SU-DHL-6 (cell line): ENCODE measurements around the gene HAPSTR1.

Experiments used
- H2AFZ ChIP-seq: fragments of 200-600 bp; sonication (generic); 2 replicates; pipeline ENCODE4 v1.6.1; 2014; ENCODE audit warnings: low read depth, mild to moderate bottlenecking, moderate library complexity, mixed read lengths, antibody characterized with exemption, low read length; ENCODE audit not compliant: severe bottlenecking
- H3F3A ChIP-seq: fragments of 200-600 bp; shearing (Covaris generic); 2 replicates; pipeline ENCODE4 v1.6.0; 2016; ENCODE audit warnings: antibody characterized with exemption, mild to moderate bottlenecking; ENCODE audit not compliant: insufficient read depth
- H3K27ac ChIP-seq: fragments of 200-600 bp; sonication (generic); 2 replicates; pipeline ENCODE4 v1.5.1; 2016; ENCODE audit warnings: low read depth, mild to moderate bottlenecking, low read length, moderate library complexity, mixed read lengths
- H3K27me3 ChIP-seq: fragments of 200-600 bp; sonication (generic), shearing (Covaris generic); 2 replicates; pipeline ENCODE4 v1.6.0; 2014; ENCODE audit warnings: mild to moderate bottlenecking, low read length
- H3K36me3 ChIP-seq: fragments of 200-600 bp; sonication (generic); 2 replicates; pipeline ENCODE4 v1.6.1; 2014; ENCODE audit warnings: mild to moderate bottlenecking, low read length, mixed read lengths
- H3K4me2 ChIP-seq: fragments of 300-600, 200-600 bp; shearing (Covaris generic), sonication (generic); 2 replicates; pipeline ENCODE4 v1.6.0; 2014; ENCODE audit warnings: low read length, low read depth, mild to moderate bottlenecking; ENCODE audit not compliant: poor library complexity, severe bottlenecking
- H3K4me3 ChIP-seq: fragments of 200-600 bp; sonication (generic); 2 replicates; pipeline ENCODE4 v1.5.1; 2014; ENCODE audit warnings: antibody characterized with exemption, low read length, mild to moderate bottlenecking, mixed read lengths; ENCODE audit not compliant: insufficient read depth, poor library complexity, severe bottlenecking
- H3K79me2 ChIP-seq: fragments of 200-600 bp; sonication (generic); 2 replicates; pipeline ENCODE4 v1.6.1; 2014; ENCODE audit warnings: mild to moderate bottlenecking, low read length, moderate library complexity; ENCODE audit not compliant: insufficient read depth
- H3K9ac ChIP-seq: fragments of 200-600 bp; sonication (generic); 2 replicates; pipeline ENCODE4 v1.7.0; 2014; ENCODE audit warnings: mild to moderate bottlenecking, low read length
- H3K9me2 ChIP-seq: fragments of 200-600 bp; sonication (generic); replicated peaks from 2 replicates; pipeline ENCODE4 v1.6.1; 2014; ENCODE audit warnings: low read length; ENCODE audit not compliant: insufficient read depth
- H3K9me3 ChIP-seq: fragments of 200-600 bp; sonication (generic); 2 replicates; pipeline ENCODE4 v1.6.1; 2014; ENCODE audit warnings: low read length, mixed read lengths; ENCODE audit not compliant: insufficient read depth
- H4K20me1 ChIP-seq: fragments of 200-600 bp; sonication (generic); 2 replicates; pipeline ENCODE4 v1.6.1; 2014; ENCODE audit warnings: low read depth, mild to moderate bottlenecking, antibody characterized with exemption, low read length, moderate library complexity, mixed read lengths
- EZH2phosphoT487 ChIP-seq: fragments of 200-600 bp; sonication (generic), shearing (Covaris generic); conservative IDR thresholded peaks from 2 replicates; pipeline ENCODE4 v1.6.1; 2018; ENCODE audit warnings: mild to moderate bottlenecking, antibody characterized with exemption, low read length, moderate library complexity, mixed read lengths
- TF ChIP-seq, protein P1 (sequence below): fragments of 200-600 bp; sonication (generic); IDR thresholded peaks from one replicate; pipeline ENCODE4 v1.5.1; 2017; ENCODE audit warnings: antibody characterized with exemption, mild to moderate bottlenecking, low read length, moderate library complexity; ENCODE audit not compliant: insufficient read depth, poor library complexity, severe bottlenecking

The HAPSTR1 gene

DNA sequence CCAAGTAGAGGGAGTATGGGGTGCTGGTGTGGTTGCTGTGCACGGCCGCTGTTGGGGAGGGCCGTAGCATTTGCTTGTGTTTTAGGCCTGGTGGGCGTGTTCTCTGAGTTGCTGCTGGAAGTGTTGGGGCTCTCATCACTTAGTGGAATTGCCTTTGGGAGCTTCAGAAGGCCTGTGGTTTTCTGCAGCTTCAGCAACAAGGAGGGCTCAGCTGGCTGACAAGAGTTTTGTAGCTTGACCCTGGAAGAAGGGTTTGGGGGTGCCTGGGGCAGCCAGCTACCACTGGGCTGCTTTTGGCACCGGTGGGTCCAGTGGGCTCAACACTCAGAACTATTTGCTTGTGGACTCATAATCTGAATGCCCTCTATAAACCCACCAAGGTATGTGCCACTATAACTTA lies 30.9 kb downstream of the HAPSTR1 start:
- Histone ChIP-seq H3K4me2 (no peak overlapping the region), H3K9me2 (no peaks in the 10 kb centered on the region)

DNA sequence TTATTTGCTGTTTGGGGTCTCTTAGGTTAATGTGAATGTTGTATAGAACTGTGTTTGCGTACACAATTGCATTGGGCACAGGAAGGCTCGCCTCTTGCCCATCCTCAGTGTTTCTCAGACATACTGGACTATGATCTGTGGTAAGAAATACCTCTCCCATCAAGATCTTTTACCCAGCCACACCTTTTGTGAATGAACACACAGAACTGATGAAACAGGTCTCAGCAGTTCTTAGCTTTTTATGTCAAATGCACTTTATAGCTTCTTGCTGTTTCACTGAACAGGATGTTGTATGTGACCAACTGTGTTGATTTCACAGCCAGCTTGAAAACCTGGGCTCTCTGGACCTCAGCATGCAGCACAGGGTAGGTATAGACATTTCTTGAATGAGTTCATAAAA lies 31.5 kb downstream of the HAPSTR1 start:
- H3K27me3 ChIP-seq, result no peaks in the 10 kb centered on the region
- peaks cover 10% of the 10 kb centered on the region; the same call in 1 of the 2 replicates for H3K36me3 ChIP-seq
- H3K79me2 ChIP-seq, result 0 out of 2 replicates have a peak, but pooled peaks cover 17% of the 10 kb centered on the region
- TF ChIP-seq, protein P1, sequence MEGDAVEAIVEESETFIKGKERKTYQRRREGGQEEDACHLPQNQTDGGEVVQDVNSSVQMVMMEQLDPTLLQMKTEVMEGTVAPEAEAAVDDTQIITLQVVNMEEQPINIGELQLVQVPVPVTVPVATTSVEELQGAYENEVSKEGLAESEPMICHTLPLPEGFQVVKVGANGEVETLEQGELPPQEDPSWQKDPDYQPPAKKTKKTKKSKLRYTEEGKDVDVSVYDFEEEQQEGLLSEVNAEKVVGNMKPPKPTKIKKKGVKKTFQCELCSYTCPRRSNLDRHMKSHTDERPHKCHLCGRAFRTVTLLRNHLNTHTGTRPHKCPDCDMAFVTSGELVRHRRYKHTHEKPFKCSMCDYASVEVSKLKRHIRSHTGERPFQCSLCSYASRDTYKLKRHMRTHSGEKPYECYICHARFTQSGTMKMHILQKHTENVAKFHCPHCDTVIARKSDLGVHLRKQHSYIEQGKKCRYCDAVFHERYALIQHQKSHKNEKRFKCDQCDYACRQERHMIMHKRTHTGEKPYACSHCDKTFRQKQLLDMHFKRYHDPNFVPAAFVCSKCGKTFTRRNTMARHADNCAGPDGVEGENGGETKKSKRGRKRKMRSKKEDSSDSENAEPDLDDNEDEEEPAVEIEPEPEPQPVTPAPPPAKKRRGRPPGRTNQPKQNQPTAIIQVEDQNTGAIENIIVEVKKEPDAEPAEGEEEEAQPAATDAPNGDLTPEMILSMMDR, result no peak
- no peak for TF ChIP-seq EZH2phosphoT487
- peaks cover 10% of the 10 kb centered on the region for H4K20me1 ChIP-seq
- H3K27ac ChIP-seq, result no peak overlapping the region
- H2AFZ ChIP-seq, result no peak overlapping the region
- H3K9ac ChIP-seq, result no peak overlapping the region
- H3K9me2 ChIP-seq, result no peaks in the 10 kb centered on the region
- H3K4me2 ChIP-seq, result no peak overlapping the region
- H3F3A ChIP-seq, result no peaks in the 10 kb centered on the region; the same call in 1 of the 2 replicates
- H3K9me3 ChIP-seq, result no peaks in the 10 kb centered on the region
- H3K4me3 ChIP-seq, result no peak overlapping the region

More for the DNA sequence above, 30.9 kb downstream of the HAPSTR1 start:
- Histone ChIP-seq H3F3A (no peaks in the 10 kb centered on the region; the same call in 1 of the 2 replicates), H3K36me3 (peaks cover 15% of the 10 kb centered on the region; the same call in 1 of the 2 replicates), H3K27me3 (no peaks in the 10 kb centered on the region), H4K20me1 (peaks cover 10% of the 10 kb centered on the region), H3K79me2 (peaks cover 23% of the 10 kb centered on the region; the same call in 1 of the 2 replicates), H3K9ac (no peak overlapping the region), H3K27ac (no peak overlapping the region), H3K9me3 (no peaks in the 10 kb centered on the region), H3K4me3 (no peak overlapping the region), H2AFZ (no peak overlapping the region)
- TF ChIP-seq, protein P1, result no peak
- TF ChIP-seq EZH2phosphoT487, result no peak

DNA sequence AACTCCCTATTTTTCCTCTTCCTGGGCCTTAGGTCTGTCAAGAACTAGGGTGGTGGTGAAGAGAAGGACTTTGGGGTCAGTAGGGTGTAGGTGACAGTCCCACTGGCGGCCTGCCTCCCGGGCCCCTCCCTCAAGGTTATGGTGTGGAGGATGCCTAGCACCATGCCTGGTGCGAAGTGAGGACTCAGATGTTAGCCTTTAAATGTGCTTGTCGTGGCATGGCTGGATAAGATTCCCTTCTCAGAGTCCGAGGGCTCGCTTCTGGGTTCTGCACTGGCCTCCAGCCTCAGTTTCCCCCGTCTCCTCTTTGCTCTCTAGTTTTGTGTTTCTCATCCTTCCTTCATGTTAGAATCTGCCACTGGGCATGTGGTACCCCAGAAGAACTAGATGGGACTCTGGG lies 32.0 kb downstream of the HAPSTR1 start:
- H3K4me3 ChIP-seq, result no peak overlapping the region
- no peaks in the 10 kb centered on the region for H3F3A ChIP-seq
- no peak overlapping the region for H3K4me2 ChIP-seq
- H3K36me3 ChIP-seq, result peaks cover 6% of the 10 kb centered on the region; the same call in 1 of the 2 replicates
- H3K9ac ChIP-seq, result no peak overlapping the region
- no peak for TF ChIP-seq EZH2phosphoT487
- TF ChIP-seq, protein P1, result no peak
- no peak overlapping the region for H2AFZ ChIP-seq
- no peaks in the 10 kb centered on the region for H3K9me3 ChIP-seq
- H3K79me2 ChIP-seq, result 0 out of 2 replicates have a peak, but pooled peaks cover 13% of the 10 kb centered on the region
- no peaks in the 10 kb centered on the region for H3K9me2 ChIP-seq
- H3K27me3 ChIP-seq, result no peaks in the 10 kb centered on the region
- peaks cover 10% of the 10 kb centered on the region for H4K20me1 ChIP-seq
- no peak overlapping the region for H3K27ac ChIP-seq
